Upper lobe of left lung (tissue), 4 donors: ENCODE measurements around the gene TACR3.

Source experiments
- EP300 ChIP-seq, 4 donors: sonication (generic); formaldehyde crosslinking; IDR thresholded peaks; one replicate each; pipeline ENCODE4 v1.5.1; 2017; ENCODE audit warnings: antibody characterized with exemption in 4 of 4, control low read depth in 2 of 4
- POLR2AphosphoS5 ChIP-seq, 2 donors: sonication (generic); formaldehyde crosslinking; IDR thresholded peaks; one replicate each; pipeline ENCODE4 v1.5.1; 2017; ENCODE audit warnings: antibody characterized with exemption in 2 of 2
- TF ChIP-seq, protein P1 (sequence below), 6 experiments: fragments of 450-650 bp in 4 of 6; fragments of 200-600 bp in 2 of 6; sonication (generic) in 2 of 6; IDR thresholded peaks; one replicate each; pipeline ENCODE4 v1.5.1; 2016 to 2019; ENCODE audit warnings: antibody characterized with exemption in 6 of 6

GRCh38 chr4:103720661-103721060 is 876 bp upstream of the TACR3 start:
- TF ChIP-seq POLR2AphosphoS5 (IDR thresholded peaks at IDR 0.05) (no peak), EP300 (IDR thresholded peaks at IDR 0.05) (no peak)
- TF ChIP-seq, protein P1, sequence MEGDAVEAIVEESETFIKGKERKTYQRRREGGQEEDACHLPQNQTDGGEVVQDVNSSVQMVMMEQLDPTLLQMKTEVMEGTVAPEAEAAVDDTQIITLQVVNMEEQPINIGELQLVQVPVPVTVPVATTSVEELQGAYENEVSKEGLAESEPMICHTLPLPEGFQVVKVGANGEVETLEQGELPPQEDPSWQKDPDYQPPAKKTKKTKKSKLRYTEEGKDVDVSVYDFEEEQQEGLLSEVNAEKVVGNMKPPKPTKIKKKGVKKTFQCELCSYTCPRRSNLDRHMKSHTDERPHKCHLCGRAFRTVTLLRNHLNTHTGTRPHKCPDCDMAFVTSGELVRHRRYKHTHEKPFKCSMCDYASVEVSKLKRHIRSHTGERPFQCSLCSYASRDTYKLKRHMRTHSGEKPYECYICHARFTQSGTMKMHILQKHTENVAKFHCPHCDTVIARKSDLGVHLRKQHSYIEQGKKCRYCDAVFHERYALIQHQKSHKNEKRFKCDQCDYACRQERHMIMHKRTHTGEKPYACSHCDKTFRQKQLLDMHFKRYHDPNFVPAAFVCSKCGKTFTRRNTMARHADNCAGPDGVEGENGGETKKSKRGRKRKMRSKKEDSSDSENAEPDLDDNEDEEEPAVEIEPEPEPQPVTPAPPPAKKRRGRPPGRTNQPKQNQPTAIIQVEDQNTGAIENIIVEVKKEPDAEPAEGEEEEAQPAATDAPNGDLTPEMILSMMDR (IDR thresholded peaks at IDR 0.05), result no peak
